ENCODE data around the gene DNAJC22. TPM values are rescaled to one million over a fixed set of nuclear protein-coding genes. Genes with fewer than 3 reads are reported as not detected.

Gene DNAJC22
- total RNA-seq, 1 donor from 2014 or later, result 1.8 TPM

DNA sequence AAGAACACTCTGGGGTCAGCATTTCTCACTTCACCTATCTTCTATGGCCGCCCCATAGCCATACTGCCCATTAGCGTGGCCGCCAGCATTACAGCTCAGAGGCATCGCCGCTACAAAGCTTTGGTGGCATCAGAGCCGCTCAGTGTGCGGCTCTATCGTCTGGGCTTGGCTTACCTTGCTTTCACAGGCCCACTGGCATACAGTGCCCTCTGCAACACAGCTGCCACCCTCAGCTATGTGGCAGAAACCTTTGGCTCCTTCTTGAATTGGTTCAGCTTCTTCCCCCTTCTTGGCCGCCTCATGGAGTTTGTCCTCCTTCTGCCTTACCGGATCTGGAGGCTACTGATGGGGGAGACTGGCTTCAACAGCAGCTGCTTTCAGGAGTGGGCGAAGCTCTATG is 2.6 kb downstream of the DNAJC22 start:
- no peaks in the 10 kb centered on the region for H3K9me3 Mint-ChIP-seq (ENCODE audit: unreplicated experiment)
- peaks cover 16% of the 10 kb centered on the region for H3K4me1 Mint-ChIP-seq (ENCODE audit: unreplicated experiment)
- TF ChIP-seq, protein P1, sequence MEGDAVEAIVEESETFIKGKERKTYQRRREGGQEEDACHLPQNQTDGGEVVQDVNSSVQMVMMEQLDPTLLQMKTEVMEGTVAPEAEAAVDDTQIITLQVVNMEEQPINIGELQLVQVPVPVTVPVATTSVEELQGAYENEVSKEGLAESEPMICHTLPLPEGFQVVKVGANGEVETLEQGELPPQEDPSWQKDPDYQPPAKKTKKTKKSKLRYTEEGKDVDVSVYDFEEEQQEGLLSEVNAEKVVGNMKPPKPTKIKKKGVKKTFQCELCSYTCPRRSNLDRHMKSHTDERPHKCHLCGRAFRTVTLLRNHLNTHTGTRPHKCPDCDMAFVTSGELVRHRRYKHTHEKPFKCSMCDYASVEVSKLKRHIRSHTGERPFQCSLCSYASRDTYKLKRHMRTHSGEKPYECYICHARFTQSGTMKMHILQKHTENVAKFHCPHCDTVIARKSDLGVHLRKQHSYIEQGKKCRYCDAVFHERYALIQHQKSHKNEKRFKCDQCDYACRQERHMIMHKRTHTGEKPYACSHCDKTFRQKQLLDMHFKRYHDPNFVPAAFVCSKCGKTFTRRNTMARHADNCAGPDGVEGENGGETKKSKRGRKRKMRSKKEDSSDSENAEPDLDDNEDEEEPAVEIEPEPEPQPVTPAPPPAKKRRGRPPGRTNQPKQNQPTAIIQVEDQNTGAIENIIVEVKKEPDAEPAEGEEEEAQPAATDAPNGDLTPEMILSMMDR (IDR thresholded peaks at IDR 0.05; ENCODE audit: unreplicated experiment), result no peak
- no peaks in the 10 kb centered on the region for H3K36me3 Mint-ChIP-seq (ENCODE audit: low read depth, unreplicated experiment)
- H3K27me3 Mint-ChIP-seq (ENCODE audit: unreplicated experiment), result peaks cover 16% of the 10 kb centered on the region
- H3K27ac Mint-ChIP-seq (ENCODE audit: unreplicated experiment), result no peak overlapping the region
- no peak overlapping the region for H3K4me3 Mint-ChIP-seq (ENCODE audit: unreplicated experiment)
- no peak for DNase-seq (ENCODE audit: low spot score)

DNA sequence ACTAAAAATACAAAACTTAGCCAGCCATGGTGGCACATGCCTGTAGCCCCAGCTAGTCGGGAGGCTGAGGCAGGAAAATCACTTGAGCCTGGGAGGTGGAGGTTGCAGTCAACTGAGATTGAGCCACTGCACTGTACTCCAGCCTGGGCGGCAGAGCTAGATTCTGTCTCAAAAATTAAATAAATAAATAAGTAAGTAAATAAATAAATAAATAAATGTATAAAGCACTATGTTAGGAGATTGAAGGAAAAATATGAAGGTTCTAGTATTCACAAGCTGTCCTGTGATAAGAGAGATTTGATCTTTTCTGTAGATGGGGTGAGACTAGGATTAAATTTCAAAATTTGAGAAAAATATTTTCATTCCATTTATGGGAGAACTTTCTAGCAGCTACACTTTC is 5.7 kb downstream of the DNAJC22 start:
- H3K4me3 Mint-ChIP-seq (ENCODE audit: unreplicated experiment), result no peak overlapping the region
- no peaks in the 10 kb centered on the region for H3K36me3 Mint-ChIP-seq (ENCODE audit: low read depth, unreplicated experiment)
- DNase-seq (ENCODE audit: low spot score), result no peak
- H3K27me3 Mint-ChIP-seq (ENCODE audit: unreplicated experiment), result peaks cover 9% of the 10 kb centered on the region
- H3K9me3 Mint-ChIP-seq (ENCODE audit: unreplicated experiment), result no peaks in the 10 kb centered on the region
- H3K27ac Mint-ChIP-seq (ENCODE audit: unreplicated experiment), result no peak overlapping the region
- peaks cover 8% of the 10 kb centered on the region for H3K4me1 Mint-ChIP-seq (ENCODE audit: unreplicated experiment)
- TF ChIP-seq, protein P1 (IDR thresholded peaks at IDR 0.05; ENCODE audit: unreplicated experiment), result no peak

DNA sequence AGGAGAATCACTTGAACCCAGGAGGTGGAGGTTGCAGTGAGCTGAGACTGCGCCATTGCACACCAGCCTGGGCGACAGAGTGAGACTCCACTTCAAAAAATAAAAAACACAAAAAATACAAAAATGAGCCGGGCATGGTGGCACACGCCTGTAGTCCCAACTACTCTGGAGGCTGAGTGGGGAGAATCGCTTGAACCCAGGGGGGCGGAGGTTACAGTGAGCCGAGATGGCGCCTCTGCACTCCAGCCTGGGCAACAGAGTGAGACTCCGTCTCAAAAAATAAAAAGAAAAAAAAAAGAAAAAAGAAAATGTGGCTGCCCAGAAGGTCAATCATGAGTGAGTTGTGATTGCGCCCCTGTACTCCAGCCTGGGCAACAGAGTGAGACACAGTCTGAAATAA is 9.2 kb downstream of the DNAJC22 start:
- Mint-ChIP-seq H3K9me3 (ENCODE audit: unreplicated experiment) (no peaks in the 10 kb centered on the region), H3K27me3 (ENCODE audit: unreplicated experiment) (no peaks in the 10 kb centered on the region)
- no peak for DNase-seq (ENCODE audit: low spot score)

DNA sequence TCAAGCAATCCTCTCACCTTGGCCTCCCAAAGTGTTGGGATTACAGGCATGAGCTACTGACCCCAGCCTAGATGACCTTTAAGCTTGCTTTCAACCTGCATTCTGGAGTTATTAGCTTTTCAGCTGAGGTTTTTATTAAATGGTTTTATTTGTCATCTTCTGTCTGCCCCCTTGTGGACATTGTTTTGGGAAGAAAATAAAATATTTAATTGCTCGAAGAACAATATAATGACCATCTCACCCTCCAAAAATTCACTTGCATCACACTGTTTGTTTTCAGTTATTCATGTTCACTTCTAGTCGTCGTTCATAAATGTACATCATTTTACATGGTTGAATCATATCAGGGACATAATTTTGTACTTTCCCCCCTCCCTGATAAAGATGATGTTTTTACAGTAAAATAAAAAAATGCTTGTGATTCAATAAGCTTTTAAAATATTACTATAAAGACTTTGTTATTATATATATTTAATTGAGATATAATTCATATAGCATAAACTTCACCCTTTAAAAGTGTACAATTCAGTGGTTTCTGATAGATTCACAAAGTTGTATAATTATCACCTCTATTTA is 10.5 kb downstream of the DNAJC22 start:
- Mint-ChIP-seq H3K4me3 (ENCODE audit: unreplicated experiment) (no peak overlapping the region), H3K27ac (ENCODE audit: unreplicated experiment) (no peak overlapping the region), H3K4me1 (ENCODE audit: unreplicated experiment) (no peaks in the 10 kb centered on the region), H3K36me3 (ENCODE audit: low read depth, unreplicated experiment) (no peaks in the 10 kb centered on the region), H3K27me3 (ENCODE audit: unreplicated experiment) (no peaks in the 10 kb centered on the region), H3K9me3 (ENCODE audit: unreplicated experiment) (no peaks in the 10 kb centered on the region)
- TF ChIP-seq, protein P1 (IDR thresholded peaks at IDR 0.05; ENCODE audit: unreplicated experiment), result peak; percentile 80
- no peak for DNase-seq (ENCODE audit: low spot score)

More for the DNA sequence above, 9.2 kb downstream of the DNAJC22 start:
- Mint-ChIP-seq H3K36me3 (ENCODE audit: low read depth, unreplicated experiment) (no peaks in the 10 kb centered on the region), H3K4me3 (ENCODE audit: unreplicated experiment) (no peak overlapping the region), H3K27ac (ENCODE audit: unreplicated experiment) (no peak overlapping the region), H3K4me1 (ENCODE audit: unreplicated experiment) (no peaks in the 10 kb centered on the region)
- TF ChIP-seq, protein P1 (IDR thresholded peaks at IDR 0.05; ENCODE audit: unreplicated experiment), result no peak

DNA sequence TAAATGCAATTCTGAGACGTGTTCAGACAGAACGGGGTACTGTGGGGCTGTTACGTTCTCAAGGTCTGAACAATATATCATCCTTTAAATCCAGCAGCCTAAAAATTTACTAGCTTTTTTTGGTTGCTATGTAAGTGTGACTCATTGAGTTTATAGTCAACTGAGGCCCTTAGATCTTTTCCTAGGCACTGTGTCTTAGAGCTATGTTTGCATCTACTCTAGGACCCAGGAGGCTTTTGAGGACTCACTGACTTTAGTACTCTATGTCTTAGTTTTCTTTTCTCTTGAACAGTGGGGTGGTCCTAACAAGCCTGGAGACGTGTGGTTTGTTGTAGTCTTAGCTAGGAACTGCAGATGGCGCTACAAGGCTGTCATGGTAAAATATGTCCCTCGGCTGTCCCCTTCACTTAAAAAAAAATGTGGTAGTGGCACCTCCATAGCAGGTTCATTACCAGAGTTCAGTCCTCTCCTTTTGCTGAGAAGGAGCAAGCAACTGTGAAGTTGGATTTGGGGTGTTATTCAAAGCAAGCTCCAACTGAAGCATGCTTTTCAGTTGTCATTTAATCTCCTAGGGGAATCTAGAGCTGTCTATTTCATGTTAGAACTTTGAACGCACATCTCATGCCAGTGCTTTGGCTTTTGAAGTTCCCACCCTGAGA is 11.9 kb downstream of the DNAJC22 start:
- Mint-ChIP-seq H3K4me3 (ENCODE audit: unreplicated experiment) (no peak overlapping the region), H3K27me3 (ENCODE audit: unreplicated experiment) (no peaks in the 10 kb centered on the region), H3K27ac (ENCODE audit: unreplicated experiment) (no peak overlapping the region), H3K9me3 (ENCODE audit: unreplicated experiment) (no peaks in the 10 kb centered on the region), H3K36me3 (ENCODE audit: low read depth, unreplicated experiment) (no peaks in the 10 kb centered on the region), H3K4me1 (ENCODE audit: unreplicated experiment) (no peaks in the 10 kb centered on the region)
- DNase-seq (ENCODE audit: low spot score), result peak; percentile 62
- TF ChIP-seq, protein P1 (IDR thresholded peaks at IDR 0.05; ENCODE audit: unreplicated experiment), result peak; percentile 63
